Measurements from ENCODE around the gene IER5. TPM values are rescaled to one million over a fixed set of nuclear protein-coding genes. Genes with fewer than 3 reads are reported as not detected.

The IER5 gene
- total RNA-seq, 1 experiment from 2014 or later = 21.2 TPM

GRCh38 chr1:181106022-181106312 is 17.5 kb downstream of the IER5 start:
- H2AFZ ChIP-seq = no peak overlapping the region
- no peak for TF ChIP-seq EZH2 (IDR thresholded peaks at IDR 0.05; ENCODE audit: low read depth)
- TF ChIP-seq CTCF (conservative IDR thresholded peaks at IDR 0.05) = no peak
- peaks cover 34% of the 10 kb centered on the region for H3K79me2 ChIP-seq (ENCODE audit: low read depth)
- H3K4me1 ChIP-seq (replicated peaks; ENCODE audit: insufficient read depth) = peaks cover 70% of the 10 kb centered on the region
- H3K27me3 ChIP-seq (ENCODE audit: insufficient read depth, low read depth) = no peaks in the 10 kb centered on the region
- no TSS peak for BruUV-seq (replicated peaks)
- DNase-seq = no peak
- peak overlapping the region; percentile 78 for H3K4me2 ChIP-seq
- H3K4me3 ChIP-seq = peak overlapping the region; percentile 37; the same call in 1 of the 2 replicates
- no peaks in the 10 kb centered on the region for H4K20me1 ChIP-seq (ENCODE audit: insufficient read depth)
- H3K9me3 ChIP-seq (ENCODE audit: insufficient read depth, low read depth) = no peaks in the 10 kb centered on the region
- intact Hi-C loops (cut with micrococcal nuclease; ENCODE audit: unreplicated experiment) = no loop called here
- no peak overlapping the region for H3K27ac ChIP-seq
- CTCF ChIA-PET = no interaction called here
- no peaks in the 10 kb centered on the region for H3K9me2 ChIP-seq (ENCODE audit: insufficient read depth)
- no peaks in the 10 kb centered on the region for H3K36me3 ChIP-seq (ENCODE audit: low read depth)
- POLR2A ChIA-PET (ENCODE audit: unreplicated experiment) = no interaction called here
- peaks cover 24% of the 10 kb centered on the region for H3F3A ChIP-seq (ENCODE audit: insufficient read depth, low read depth)

GRCh38 chr1:181106479-181106878 is 18.0 kb downstream of the IER5 start:
- H3K9me2 ChIP-seq (ENCODE audit: insufficient read depth) = no peaks in the 10 kb centered on the region
- no peak for DNase-seq
- no peaks in the 10 kb centered on the region for H4K20me1 ChIP-seq (ENCODE audit: insufficient read depth)
- peaks cover 34% of the 10 kb centered on the region for H3K79me2 ChIP-seq (ENCODE audit: low read depth)
- TF ChIP-seq CTCF (conservative IDR thresholded peaks at IDR 0.05) (no peak), EZH2 (IDR thresholded peaks at IDR 0.05; ENCODE audit: low read depth) (no peak)
- H3K4me2 ChIP-seq = peak overlapping the region; percentile 78; the same call in 1 of the 2 replicates
- POLR2A ChIA-PET (ENCODE audit: unreplicated experiment) = interaction anchor here (0.7 kb wide), 1 partner anchor 10 kb away, joined by 5 read pairs; no protein-coding TSS in a partner anchor
- H3K27ac ChIP-seq = no peak overlapping the region
- CTCF ChIA-PET = no interaction called here
- intact Hi-C loops (cut with micrococcal nuclease; ENCODE audit: unreplicated experiment) = no loop called here
- H3K36me3 ChIP-seq (ENCODE audit: low read depth) = no peaks in the 10 kb centered on the region
- H3K27me3 ChIP-seq (ENCODE audit: insufficient read depth, low read depth) = no peaks in the 10 kb centered on the region
- no peak overlapping the region for H3K4me3 ChIP-seq
- BruUV-seq (replicated peaks) = no TSS peak
- peaks cover 24% of the 10 kb centered on the region for H3F3A ChIP-seq (ENCODE audit: insufficient read depth, low read depth)
- no peaks in the 10 kb centered on the region for H3K9me3 ChIP-seq (ENCODE audit: insufficient read depth, low read depth)
- H2AFZ ChIP-seq = no peak overlapping the region
- H3K4me1 ChIP-seq (replicated peaks; ENCODE audit: insufficient read depth) = peaks cover 70% of the 10 kb centered on the region

- Histone ChIP-seq H3K79me2 (ENCODE audit: low read depth) (peaks cover 27% of the 10 kb centered on the region), H3K4me3 (no peak overlapping the region), H3K27ac (no peak overlapping the region), H2AFZ (no peak overlapping the region), H3K9me3 (ENCODE audit: insufficient read depth, low read depth) (no peaks in the 10 kb centered on the region), H3K4me2 (no peak overlapping the region), H3K27me3 (ENCODE audit: insufficient read depth, low read depth) (no peaks in the 10 kb centered on the region), H3F3A (ENCODE audit: insufficient read depth, low read depth) (peaks cover 21% of the 10 kb centered on the region), H4K20me1 (ENCODE audit: insufficient read depth) (no peaks in the 10 kb centered on the region), H3K36me3 (ENCODE audit: low read depth) (no peaks in the 10 kb centered on the region), H3K9me2 (ENCODE audit: insufficient read depth) (no peaks in the 10 kb centered on the region), H3K4me1 (replicated peaks; ENCODE audit: insufficient read depth) (peaks cover 67% of the 10 kb centered on the region)
- ChIA-PET CTCF (no interaction called here), POLR2A (ENCODE audit: unreplicated experiment) (no interaction called here)
- DNase-seq = no peak
- TF ChIP-seq EZH2 (IDR thresholded peaks at IDR 0.05; ENCODE audit: low read depth) = no peak
- TF ChIP-seq CTCF (conservative IDR thresholded peaks at IDR 0.05) = no peak
- no TSS peak for BruUV-seq (replicated peaks)
- intact Hi-C loops (cut with micrococcal nuclease; ENCODE audit: unreplicated experiment) = no loop called here
Observed at GRCh38 chr1:181107711-181108110, 19.2 kb downstream of the IER5 start.

Measured in PC-9 (cell line).